K562 (cell line): Measurements from ENCODE around the gene CNTNAP4. TPM values are rescaled to one million over a fixed set of nuclear protein-coding genes. Genes with fewer than 3 reads are reported as not detected.

ENCODE experiments used
- CHD7 ChIP-seq: fragments of 200-600 bp; sonication (generic); IDR thresholded peaks from one replicate; pipeline ENCODE4 v1.6.1; 2012; ENCODE audit warnings: mild to moderate bottlenecking, low read depth, low read length, inconsistent platforms
- RHOXF2B ChIP-seq: fragments of 250-450 bp; sonication (Bioruptor Pico); conservative IDR thresholded peaks from 2 replicates; pipeline ENCODE4 v1.5.1; 2021
- SIN3A ChIP-seq, 2 experiments: fragments of 150-350 bp in 1 of 2; IDR thresholded peaks; 2 replicates each; pipeline ENCODE4 v1.6.1; 2011 to 2016; ENCODE audit warnings: borderline replicate concordance in 2 of 2, low read depth in 2 of 2, low read length in 2 of 2, mild to moderate bottlenecking in 2 of 2, moderate library complexity in 2 of 2; ENCODE audit not compliant: control insufficient read depth in 1 of 2
- STAT5A ChIP-seq: IDR thresholded peaks from 2 replicates; pipeline ENCODE4 v1.6.1; 2012; ENCODE audit warnings: low read length, inconsistent platforms, borderline replicate concordance
- polyA plus RNA-seq, 8 experiments: library from polyadenylated mRNA; depleted of rRNA in 4 of 8; stranded (reverse) in 5 of 8; unstranded in 3 of 8; fragments of >200 nt; fragmentation: Nextera tagmentation in 2 of 8; fragmentation: Illumina TruSeq in 1 of 8; extraction: Ambion mirVana in 2 of 8; extraction: Trizol in 1 of 8; gene quantifications; 2 replicates each; pipeline versions ENCODE4 v1.2.1 to v1.2.3, GENCODE V29; 2011 to 2014; ENCODE audit warnings: inconsistent platforms in 1 of 8, missing spikeins in 1 of 8
- total RNA-seq, 7 experiments: library from RNA; depleted of rRNA in 6 of 7; stranded (reverse); fragments of >200 nt in 6 of 7; fragmentation: Illumina TruSeq in 2 of 7; extraction: Trizol in 2 of 7; gene quantifications; 2 replicates each; pipeline versions ENCODE4 v1.2.1 to v1.2.3, GENCODE V29; 2011 to 2021; ENCODE audit warnings: low replicate concordance in 1 of 7

CNTNAP4 gene
- total and polyA plus RNA-seq, 9 of the 15 experiments (the other 6 are each of a cell fraction or from before 2014, with no cell fraction given): not detected

- TF ChIP-seq CHD7 (no peak), RHOXF2B (CRISPR knock-in tag) (no peak), SIN3A (IDR thresholded peaks at IDR 0.05; ENCODE audit: borderline replicate concordance in 2 of 2, control insufficient read depth in 1 of 2, low read depth in 2 of 2, low read length in 2 of 2) (no peak), STAT5A (no peak)
These were observed 26.6 kb downstream of the CNTNAP4 start (continued) for GRCh38 chr16:76303637-76304314.
